HepG2 (cell line): ENCODE results near the gene DHCR7. TPM values are rescaled to one million over a fixed set of nuclear protein-coding genes. Genes with fewer than 3 reads are reported as not detected.
A peak's percentile ranks its signal among the peaks of the same experiment; 100 is the strongest.

ENCODE experiments used
- ATAC-seq: fragments of 200-7000 bp; cut with Tn5 transposase; 3 replicates; pipeline ENCODE4 v1.9.1; 2020; ENCODE audit warnings: mild to moderate bottlenecking, moderate library complexity
- BruUV-seq: library from RNA; stranded (reverse); fragments of 400-500 nt; replicated peaks from 2 replicates; lab custom pipeline; 2021; lab: Mats Ljungman, UMichigan
- CTCF ChIA-PET: fragments of 300-600 bp; formaldehyde crosslinking; extraction: SDS; loops from one replicate; lab custom pipeline; 2021; ENCODE audit warnings: low total read pairs, inconsistent platforms, low intra/inter-chr PET ratio; lab: Yijun Ruan, JAX
- POLR2A ChIA-PET: fragments of 350-600 bp; sonication (Branson Sonifier 250); formaldehyde crosslinking; loops from one replicate; lab custom pipeline; 2020; ENCODE audit warnings: antibody characterized with exemption, inconsistent platforms; lab: Yijun Ruan, JAX
- DNase-seq: peaks from one replicate; pipeline ENCODE4 v3.0.0-alpha.2; 2015; ENCODE audit warnings: low spot score
- FAIRE-seq: peaks from 3 replicates; lab custom pipeline; 2011; peaks lifted over from hg19 to GRCh38; lab: Jason Lieb, UNC
- H2AFZ ChIP-seq: one replicate; pipeline ENCODE4 v1.6.1; 2011; ENCODE audit warnings: low read length, inconsistent platforms
- H3K27ac ChIP-seq: fragments of 300-600 bp; 3 replicates; pipeline ENCODE4 v1.8.0; 2011; ENCODE audit warnings: mixed run types, mild to moderate bottlenecking, mixed read lengths, low read length, inconsistent platforms; ENCODE audit not compliant: insufficient read depth; ENCODE audit errors: extremely low read length
- H3K27me3 ChIP-seq, 2 experiments: fragments of 200-600 bp in 1 of 2; 2 replicates in 1 of 2; 3 replicates in 1 of 2; pipeline versions ENCODE4 v1.6.0 to v1.8.0; 2011; ENCODE audit warnings: low read length in 2 of 2, mild to moderate bottlenecking in 2 of 2, moderate library complexity in 2 of 2, inconsistent platforms in 1 of 2; ENCODE audit not compliant: insufficient read depth in 2 of 2, control insufficient read depth in 1 of 2
- H3K36me3 ChIP-seq, 2 experiments: fragments of 200-600 bp in 1 of 2; replicated peaks in 1 of 2; 2 replicates in 1 of 2; 3 replicates in 1 of 2; pipeline versions ENCODE4 v1.5.1 to v1.8.0; 2011; ENCODE audit warnings: low read length in 2 of 2, inconsistent platforms in 1 of 2; ENCODE audit not compliant: insufficient read depth in 2 of 2, control insufficient read depth in 1 of 2
- H3K4me1 ChIP-seq: 2 replicates; pipeline ENCODE4 v1.5.1; 2012; ENCODE audit warnings: low read length, inconsistent platforms; ENCODE audit not compliant: insufficient read depth
- H3K4me2 ChIP-seq: 2 replicates; pipeline ENCODE4 v1.6.0; 2011; ENCODE audit warnings: low read depth, low read length, inconsistent platforms
- H3K4me3 ChIP-seq, 3 experiments: fragments of 200-600 bp in 1 of 3; sonication (generic), shearing (Covaris generic) in 1 of 3; replicated peaks in 1 of 3; 2 replicates each; pipeline ENCODE4 v1.5.1; 2011 to 2016; ENCODE audit warnings: low read length in 3 of 3, inconsistent platforms in 2 of 3, low read depth in 2 of 3, mild to moderate bottlenecking in 2 of 3, control low read depth in 1 of 3, mixed read lengths in 1 of 3; ENCODE audit not compliant: insufficient read depth in 1 of 3
- H3K79me2 ChIP-seq: one replicate; pipeline ENCODE4 v1.6.1; 2011; ENCODE audit warnings: low read length, inconsistent platforms; ENCODE audit not compliant: insufficient read depth
- H3K9ac ChIP-seq: 2 replicates; pipeline ENCODE4 v1.6.0; 2011; ENCODE audit warnings: mild to moderate bottlenecking, low read depth, low read length, inconsistent platforms; ENCODE audit not compliant: insufficient read depth
- H3K9me3 ChIP-seq: 2 replicates; pipeline ENCODE4 v1.5.1; 2012; ENCODE audit warnings: mild to moderate bottlenecking, low read length
- H4K20me1 ChIP-seq: 2 replicates; pipeline ENCODE4 v1.6.0; 2011; ENCODE audit warnings: inconsistent platforms, mild to moderate bottlenecking, low read length, moderate library complexity; ENCODE audit not compliant: insufficient read depth
- AKAP8 ChIP-seq: sonication (generic); formaldehyde crosslinking; IDR thresholded peaks from 2 replicates; pipeline ENCODE4 v1.5.1; 2020; ENCODE audit warnings: mild to moderate bottlenecking, missing genetic modification reagents
- ATF7 ChIP-seq, 2 experiments: fragments of 450-650 bp in 1 of 2; sonication (generic) in 1 of 2; formaldehyde crosslinking in 1 of 2; IDR thresholded peaks; 2 replicates each; pipeline versions ENCODE4 v1.4.0 to v1.6.1; 2016 to 2020; ENCODE audit warnings: antibody characterized with exemption in 1 of 2, mild to moderate bottlenecking in 1 of 2, missing genetic modification reagents in 1 of 2
- CREB1 ChIP-seq, 2 experiments: fragments of 450-650 bp in 1 of 2; IDR thresholded peaks; 2 replicates each; pipeline ENCODE4 v1.6.1; 2016 to 2017; ENCODE audit warnings: control low read depth in 1 of 2, mild to moderate bottlenecking in 1 of 2, missing compliant biosample characterization in 1 of 2, missing genetic modification characterization in 1 of 2
- CREM ChIP-seq, 2 experiments: sonication (generic) in 1 of 2; formaldehyde crosslinking in 1 of 2; IDR thresholded peaks; 2 replicates each; pipeline versions ENCODE4 v1.4.0 to v1.6.1; 2016 to 2020; ENCODE audit warnings: antibody characterized with exemption in 1 of 2, mild to moderate bottlenecking in 1 of 2, missing genetic modification reagents in 1 of 2
- ISL2 ChIP-seq: sonication (generic); formaldehyde crosslinking; IDR thresholded peaks from 2 replicates; pipeline ENCODE4 v1.5.0; 2020; ENCODE audit warnings: missing genetic modification reagents
- MXD1 ChIP-seq: sonication (generic); formaldehyde crosslinking; IDR thresholded peaks from 2 replicates; pipeline ENCODE4 v1.4.0; 2020; ENCODE audit warnings: mild to moderate bottlenecking, missing genetic modification reagents
- PHF20 ChIP-seq: sonication (generic); formaldehyde crosslinking; IDR thresholded peaks from 2 replicates; pipeline ENCODE4 v1.5.0; 2020; ENCODE audit warnings: mild to moderate bottlenecking, missing genetic modification reagents
- ZC3H4 ChIP-seq: sonication (generic); formaldehyde crosslinking; IDR thresholded peaks from 2 replicates; pipeline ENCODE4 v1.4.0; 2020; ENCODE audit warnings: missing genetic modification reagents, borderline replicate concordance
- ZNF280B ChIP-seq: sonication (generic); formaldehyde crosslinking; IDR thresholded peaks from 2 replicates; pipeline ENCODE4 v1.5.0; 2020; ENCODE audit warnings: missing genetic modification reagents, mild to moderate bottlenecking, borderline replicate concordance
- WGBS: methylation state at CpG from one replicate; pipeline ENCODE4 v1.1.6; 2017; ENCODE audit warnings: low lambda C conversion rate; 5-methylcytosine and 5-hydroxymethylcytosine counted together
- in situ Hi-C: cut with HindIII; loops from 2 replicates; pipeline ENCODE4 v1.10.0; 2017; ENCODE audit warnings: low pct_unique_long_range_greater_than_20kb; ENCODE audit not compliant: extremely low pct_ligation_motif_present
- intact Hi-C: fragments of 100-400 bp; cut with micrococcal nuclease; formaldehyde crosslinking; loops from one replicate; pipeline ENCODE4 v1.10.0; 2022; ENCODE audit not compliant: unreplicated experiment
- polyA plus RNA-seq, 8 experiments: library from polyadenylated mRNA; depleted of rRNA in 3 of 8; stranded (reverse) in 7 of 8; unstranded in 1 of 8; fragments of >200 nt; fragmentation: Illumina TruSeq in 4 of 8; extraction: Trizol in 4 of 8; gene quantifications; 2 replicates each; pipeline versions ENCODE4 v1.2.1 to v1.2.3, GENCODE V29; 2011 to 2016; ENCODE audit warnings: low read depth in 4 of 8, missing spikeins in 1 of 8, mixed read lengths in 1 of 8; ENCODE audit not compliant: insufficient read depth in 1 of 8
- total RNA-seq, 5 experiments: library from RNA; depleted of rRNA; stranded (reverse); fragments of >200 nt; fragmentation: Illumina TruSeq; extraction: Trizol; gene quantifications; 2 replicates each; pipeline ENCODE4 v1.2.3, GENCODE V29; 2016; ENCODE audit warnings: low read depth in 1 of 5

DHCR7 gene
- total and polyA plus RNA-seq, 2 of the 13 experiments (the other 11 are each of a cell fraction or from before 2014, with no cell fraction given) = 96.0 to 143 TPM

- no peaks in the 10 kb centered on the region for H3K36me3 ChIP-seq
- in situ Hi-C loops (no loop called here), intact Hi-C loops (no loop called here)
- H2AFZ ChIP-seq = no peak overlapping the region
- H3K27me3 ChIP-seq = peaks cover 5 to 68% of the 10 kb centered on the region in 2 experiments
- no peaks in the 10 kb centered on the region for H3K79me2 ChIP-seq
- ATAC-seq (no peak), DNase-seq (no peak), FAIRE-seq (no peak)
- no peak overlapping the region for H3K4me3 ChIP-seq
- H3K4me1 ChIP-seq = peaks cover 32% of the 10 kb centered on the region
- peaks cover 2% of the 10 kb centered on the region for H3K9me3 ChIP-seq
- ChIA-PET POLR2A (no interaction called here), CTCF (no interaction called here)
- no peak for TF ChIP-seq ZC3H4 (CRISPR knock-in tag)
- no peak for TF ChIP-seq MXD1 (CRISPR knock-in tag)
- no peak for TF ChIP-seq ISL2 (CRISPR knock-in tag)
- no peak for TF ChIP-seq ZNF280B (CRISPR knock-in tag)
- TF ChIP-seq PHF20 = no peak
- TF ChIP-seq ATF7 (IDR thresholded peaks at IDR 0.05) = peak; percentile 22; the same call in 1 of the 2 replicates
- no peak for TF ChIP-seq ATF7 (CRISPR knock-in tag; IDR thresholded peaks at IDR 0.05)
- TF ChIP-seq CREM (IDR thresholded peaks at IDR 0.05) = no peak
- no peak for TF ChIP-seq CREM (CRISPR knock-in tag; IDR thresholded peaks at IDR 0.05)
- peak; percentile 94 for TF ChIP-seq CREB1 (IDR thresholded peaks at IDR 0.05)
- no peak for TF ChIP-seq CREB1 (CRISPR knock-in tag; IDR thresholded peaks at IDR 0.05)
- TF ChIP-seq AKAP8 (CRISPR knock-in tag) = no peak
- no peak overlapping the region for H3K27ac ChIP-seq
- no peak overlapping the region for H3K4me2 ChIP-seq
- 4% methylated on average over 2 of the region's 2 CpGs for WGBS
- H4K20me1 ChIP-seq = no peaks in the 10 kb centered on the region; the same call in 1 of the 2 replicates
- BruUV-seq = no TSS peak
- H3K9ac ChIP-seq = no peak overlapping the region
Observed at GRCh38 chr11:71393283-71393682, 54.9 kb downstream of the DHCR7 start.
